HT1080 (cell line): ENCODE results near the gene TIMM17A. TPM values are rescaled to one million over a fixed set of nuclear protein-coding genes. Genes with fewer than 3 reads are reported as not detected.
A peak's percentile ranks its signal among the peaks of the same experiment; 100 is the strongest.

ENCODE experiments used
- DNase-seq: peaks from one replicate; pipeline ENCODE4 v3.0.0-alpha.2; 2015; ENCODE audit warnings: low read depth
- polyA plus RNA-seq, 2 experiments: library from polyadenylated mRNA; depleted of rRNA; stranded (reverse); fragments of >200 nt; gene quantifications; 2 replicates each; pipeline ENCODE4 v1.2.3, GENCODE V29; 2015
- total RNA-seq: library from RNA; depleted of rRNA; stranded (reverse); fragments of >200 nt; shearing (Covaris generic); gene quantifications from 2 replicates; pipeline ENCODE4 v1.2.3, GENCODE V29; 2014; rRNA removed

The TIMM17A gene
- total RNA-seq, result 99.3 and 101 TPM in 2 replicates
- 72.9 and 77.2 TPM in 2 replicates for polyA plus RNA-seq (2015; cell fraction: cytosol; rRNA removed)
- 58.3 and 66.5 TPM in 2 replicates for polyA plus RNA-seq (2015; cell fraction: nucleus; rRNA removed)

- DNase-seq, result peak; percentile 98
Observed at GRCh38 chr1:201955009-201955728, at the start of gene TIMM17A. TIMM17A (plus strand) TSS chr1:201955503; CDS start chr1:201955527, 24 bp downstream.

DNA sequence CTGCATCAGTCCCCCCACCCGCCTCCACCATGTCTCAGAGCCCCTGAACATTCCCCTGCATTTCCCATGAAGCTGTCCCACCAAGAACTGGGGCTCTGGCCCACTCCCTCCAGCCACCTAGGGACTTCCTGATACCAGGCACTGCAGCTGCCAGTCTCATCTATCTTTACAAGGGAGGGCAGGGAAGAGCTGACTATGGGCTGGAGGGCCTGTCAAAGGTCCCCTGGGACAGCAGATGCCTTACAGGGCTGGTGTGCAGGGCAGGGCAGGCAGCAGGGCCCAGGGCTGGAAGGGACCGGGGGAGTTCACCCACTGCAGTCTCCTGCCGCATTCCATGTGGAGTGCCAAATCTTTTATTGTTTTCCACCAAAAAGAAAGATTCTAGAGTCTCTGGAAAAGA, 49.0 kb upstream of the TIMM17A start:
- no peak for DNase-seq

DNA sequence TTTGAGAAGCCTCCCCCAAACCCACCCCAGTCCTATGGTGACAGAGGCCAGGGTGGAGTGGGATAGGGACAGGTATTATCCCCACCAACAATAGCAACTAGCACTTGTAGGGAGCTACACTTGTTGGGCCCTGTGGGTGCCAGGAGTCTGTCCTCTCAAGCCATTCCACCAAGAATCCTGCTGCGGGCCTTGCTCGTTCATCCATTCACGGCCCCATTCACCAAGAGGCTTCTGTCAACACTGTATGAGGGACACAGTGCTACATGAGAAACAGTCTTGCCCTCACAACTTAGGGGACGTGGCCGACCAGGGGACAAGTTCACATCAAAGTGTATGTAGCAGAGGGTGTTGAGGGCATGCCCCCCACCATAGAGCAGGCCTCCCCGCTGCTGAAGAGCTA, 47.7 kb upstream of the TIMM17A start:
- no peak for DNase-seq

DNA sequence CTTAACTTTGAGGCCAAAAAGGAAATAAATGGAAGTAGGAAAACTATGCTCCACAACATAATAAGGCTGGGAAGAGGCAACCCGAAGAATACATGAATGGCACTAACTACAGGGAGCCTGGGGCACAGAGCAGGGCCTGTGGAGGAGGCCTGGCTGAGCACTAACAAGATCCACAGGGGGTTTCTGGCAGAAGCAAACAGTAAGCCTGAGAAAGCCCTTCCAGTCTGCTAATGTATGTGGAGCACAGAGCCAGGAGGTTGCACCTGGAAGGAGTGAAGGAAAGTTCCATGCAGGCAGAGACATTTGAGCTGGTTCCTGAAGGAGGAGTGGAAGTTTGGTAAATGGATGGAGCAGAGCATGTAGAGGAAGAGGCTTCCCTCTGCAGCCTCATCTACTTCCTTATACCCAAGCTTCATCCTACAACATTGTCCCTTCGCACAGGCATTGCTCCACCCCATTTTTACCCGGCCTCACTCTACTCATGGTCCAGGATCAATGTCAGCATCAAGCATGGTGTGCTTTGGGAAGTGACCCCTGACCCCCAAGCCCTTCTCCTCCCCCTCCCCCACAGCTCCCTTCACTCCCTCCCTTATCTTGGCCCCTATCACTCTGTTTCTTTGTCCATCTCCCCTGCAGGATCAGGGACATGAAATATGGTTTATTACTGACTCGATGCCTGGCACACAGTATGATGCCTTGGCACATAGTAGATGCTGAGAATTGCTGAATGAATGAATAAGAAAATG, 43.3 kb upstream of the TIMM17A start:
- DNase-seq, result no peak

GRCh38 chr1:201912832-201913231, 42.5 kb upstream of the TIMM17A start:
- DNase-seq, result no peak

DNA sequence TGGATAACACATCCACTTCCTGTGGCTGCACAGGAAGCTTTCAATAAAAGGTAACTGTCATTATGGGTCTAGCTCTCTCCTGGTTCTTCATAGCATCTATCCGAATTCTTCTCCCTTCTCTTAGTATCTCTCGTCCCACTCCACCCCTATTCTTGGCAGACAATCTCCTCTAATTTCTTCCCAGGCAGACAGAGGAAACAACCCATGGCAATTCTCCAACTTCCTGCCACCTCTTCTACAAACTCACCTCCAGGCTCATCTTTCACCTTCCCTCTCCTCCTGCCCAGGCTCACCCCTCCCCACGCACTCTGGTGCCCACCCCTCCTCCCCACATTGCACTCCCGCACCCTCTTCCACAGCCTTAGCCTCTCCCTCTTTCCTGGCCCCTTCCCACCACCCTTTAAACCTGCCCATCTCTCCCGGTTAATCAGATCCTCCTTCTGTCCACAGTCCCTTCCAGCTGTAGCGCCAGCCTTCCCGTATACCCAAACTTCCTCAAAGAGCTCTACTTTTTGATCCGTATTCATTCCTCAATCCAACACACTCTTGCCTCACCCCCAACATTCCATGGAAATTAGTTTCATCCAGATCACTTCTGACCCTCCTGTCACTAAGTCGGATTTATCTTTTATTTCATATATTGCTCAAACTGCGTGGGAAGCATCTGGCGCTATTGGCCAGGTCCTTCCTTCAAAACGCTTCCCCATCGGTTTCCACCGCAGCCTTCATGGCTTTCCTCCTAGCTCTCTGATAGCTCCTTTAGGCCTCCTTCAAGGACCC, 40.7 kb upstream of the TIMM17A start:
- no peak for DNase-seq

GRCh38 chr1:201916649-201917249, 38.6 kb upstream of the TIMM17A start:
- peak; percentile 75 for DNase-seq

- DNase-seq, result peak; percentile 23
Observed at GRCh38 chr1:201917362-201918033, 37.8 kb upstream of the TIMM17A start.

GRCh38 chr1:201918343-201918742, 37.0 kb upstream of the TIMM17A start:
- no peak for DNase-seq

DNA sequence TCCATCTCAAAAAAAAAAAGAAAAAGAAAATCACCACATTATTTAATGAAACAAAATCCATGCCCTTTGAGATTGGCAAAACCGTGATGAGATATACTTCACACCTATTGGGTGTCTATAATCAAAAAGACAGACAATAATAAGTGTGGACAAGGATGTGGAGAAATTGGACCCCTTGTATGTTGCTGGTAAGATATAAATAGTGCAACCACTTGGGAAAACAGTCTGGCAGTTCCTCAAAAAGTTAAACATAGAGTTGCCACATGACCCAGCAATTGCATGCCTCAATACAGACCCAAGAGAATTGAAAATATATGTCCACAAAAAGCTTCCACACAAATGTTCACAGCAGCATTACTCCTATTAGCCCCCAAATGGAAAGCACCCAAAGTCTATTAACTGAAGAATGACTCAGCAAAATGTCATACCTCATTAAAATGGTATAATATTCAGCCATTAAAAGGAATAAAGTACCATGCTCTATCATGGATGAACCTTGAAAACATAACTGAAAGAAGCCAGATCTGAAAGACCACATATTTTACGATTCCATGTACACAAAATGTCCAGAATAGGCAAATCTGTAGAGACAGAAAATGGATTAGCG, 33.2 kb upstream of the TIMM17A start:
- no peak for DNase-seq

- DNase-seq, result no peak
Observed at GRCh38 chr1:201925301-201925567, 30.1 kb upstream of the TIMM17A start.

GRCh38 chr1:201925981-201926645, 29.2 kb upstream of the TIMM17A start:
- no peak for DNase-seq

- DNase-seq, result no peak
Observed at GRCh38 chr1:201928266-201928665, 27.0 kb upstream of the TIMM17A start.

DNA sequence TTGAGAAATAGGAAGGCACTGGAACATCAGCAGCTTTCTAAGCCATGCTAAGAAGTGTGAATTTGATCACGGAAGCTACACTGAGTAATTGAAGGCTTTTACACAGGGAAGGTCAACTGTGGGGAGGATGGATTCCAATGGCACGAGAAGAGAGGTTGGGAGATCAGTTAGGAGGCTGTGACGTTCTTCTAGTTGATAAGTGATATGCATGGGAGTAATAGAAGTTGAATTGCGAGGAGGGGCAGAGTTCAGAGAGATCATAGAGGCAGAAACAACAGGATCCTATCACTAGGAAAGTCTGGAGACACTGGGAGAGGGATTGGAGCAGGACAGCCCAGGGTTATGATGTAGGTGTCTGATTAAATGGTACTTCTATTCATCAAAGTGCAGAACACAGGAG, 25.2 kb upstream of the TIMM17A start:
- DNase-seq, result no peak

GRCh38 chr1:201930803-201931202, 24.5 kb upstream of the TIMM17A start:
- no peak for DNase-seq

DNA sequence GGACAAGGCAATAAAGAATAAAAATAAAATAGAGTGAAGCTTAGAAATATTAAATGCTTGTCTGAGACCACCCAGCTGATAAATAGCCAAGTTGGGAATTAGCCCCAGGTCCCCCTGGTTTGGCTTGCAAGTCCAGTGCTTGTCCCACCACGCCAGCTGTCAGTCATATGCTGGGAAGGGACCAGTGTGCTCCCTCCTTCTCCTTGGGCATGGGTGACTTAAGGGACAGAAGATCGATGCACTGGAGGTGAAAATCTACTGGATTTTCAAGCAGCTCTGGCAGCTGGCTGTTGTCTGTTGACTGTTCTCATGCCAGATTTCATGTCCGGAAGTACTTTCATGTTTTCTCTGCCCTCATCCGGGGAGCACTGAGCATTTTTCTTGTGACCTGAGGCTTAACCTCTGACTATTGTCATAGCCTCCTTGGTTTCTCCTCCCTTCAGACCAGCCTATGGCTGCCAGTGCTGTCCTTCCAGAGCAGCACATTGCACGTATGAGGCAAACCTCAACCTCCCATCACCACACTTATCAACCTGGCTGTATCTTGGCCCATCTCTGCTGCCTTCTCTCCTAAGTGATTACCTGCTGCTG, 21.4 kb upstream of the TIMM17A start:
- peak; percentile 46 for DNase-seq

DNA sequence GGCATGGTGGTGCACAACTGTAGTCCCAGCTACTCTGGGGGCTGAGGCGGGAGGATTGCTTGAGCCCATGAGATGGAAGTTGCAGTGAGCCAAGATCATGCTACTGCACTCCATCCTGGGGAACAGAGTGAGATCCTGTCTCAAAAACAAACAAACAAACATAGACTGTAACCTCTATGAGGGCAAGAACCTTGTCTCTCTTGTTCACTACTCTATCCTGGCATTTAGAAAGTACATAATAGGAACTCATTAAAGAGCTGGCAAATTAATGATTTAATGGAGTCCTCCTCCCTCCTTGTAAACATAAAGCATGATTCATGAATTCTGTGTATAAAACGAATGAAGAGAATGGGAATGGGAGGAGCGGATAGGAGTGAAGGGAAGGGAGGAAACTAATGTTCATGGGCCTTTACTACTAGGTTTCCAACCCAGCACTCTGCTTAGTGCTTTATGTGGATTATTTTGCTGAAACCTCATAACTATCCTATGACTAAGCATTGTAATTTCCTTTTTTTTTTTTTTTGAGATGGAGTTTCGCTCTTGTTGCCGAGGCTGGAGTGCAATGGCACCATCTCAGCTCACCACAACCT, 17.6 kb upstream of the TIMM17A start:
- DNase-seq, result peak; percentile 84

DNA sequence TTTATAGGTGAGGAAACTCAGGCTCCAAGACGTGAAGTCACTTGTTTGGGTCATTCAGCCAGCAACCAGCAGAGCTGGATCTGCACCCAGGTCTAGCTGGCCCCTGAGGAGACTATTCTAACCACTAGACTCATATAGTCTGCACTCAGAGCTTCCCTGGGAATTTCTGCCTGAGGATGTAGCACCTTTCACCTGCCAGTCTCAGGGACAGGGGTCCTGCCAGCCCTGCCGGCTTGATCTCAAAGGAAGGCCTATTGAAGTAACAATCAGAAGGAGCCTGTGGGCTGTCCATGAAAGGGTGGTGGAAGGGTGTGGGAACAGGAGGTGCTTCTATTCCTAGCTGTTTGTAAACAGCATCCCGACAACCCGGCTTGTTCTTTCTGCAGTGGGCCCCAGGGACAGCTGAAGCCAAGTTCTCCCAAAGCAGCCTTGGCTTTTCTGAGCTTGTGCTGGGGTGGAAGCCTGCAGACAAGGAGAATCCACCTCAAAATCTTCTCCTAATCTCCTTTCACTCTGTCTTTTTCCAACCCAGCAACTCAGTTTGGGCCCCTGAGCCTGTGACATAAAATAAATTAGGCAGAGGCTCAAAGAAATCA, 16.8 kb upstream of the TIMM17A start:
- no peak for DNase-seq

DNA sequence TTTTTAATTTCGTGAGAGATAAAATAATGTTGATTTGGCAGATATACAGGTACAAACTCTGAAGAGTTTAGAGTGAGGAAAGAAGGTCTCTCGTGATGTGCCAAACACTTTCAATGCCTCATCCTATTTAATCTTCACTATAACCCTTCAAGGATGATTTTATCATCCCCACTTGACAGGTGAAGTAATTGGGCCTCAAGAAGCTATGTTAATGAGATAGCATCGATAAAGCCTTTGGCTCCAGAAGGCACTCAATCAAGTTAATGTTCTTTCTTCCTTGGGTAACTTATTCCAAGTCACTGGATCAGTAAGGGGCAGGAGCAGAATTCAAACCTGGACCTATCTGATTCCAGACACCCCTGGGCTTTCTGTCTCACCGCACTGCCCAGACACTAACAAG, 16.2 kb upstream of the TIMM17A start:
- DNase-seq, result no peak
